Ishikawa (cell line): ENCODE results near the gene CARD9.

Source experiments
- CEBPB ChIP-seq: IDR thresholded peaks from 2 replicates; pipeline ENCODE4 v1.6.1; 2012
- CREB1 ChIP-seq: IDR thresholded peaks from 2 replicates; pipeline ENCODE4 v1.6.1; 2012; ENCODE audit warnings: low read depth
- EGR1 ChIP-seq: IDR thresholded peaks from 2 replicates; pipeline ENCODE4 v1.6.1; 2012
- EP300 ChIP-seq: IDR thresholded peaks from 2 replicates; pipeline ENCODE4 v1.6.1; 2012; ENCODE audit warnings: borderline replicate concordance
- NFIC ChIP-seq: IDR thresholded peaks from 2 replicates; pipeline ENCODE4 v1.6.1; 2012
- RAD21 ChIP-seq: IDR thresholded peaks from 2 replicates; pipeline ENCODE4 v1.6.1; 2012; ENCODE audit warnings: low read depth
- TCF12 ChIP-seq: IDR thresholded peaks from 2 replicates; pipeline ENCODE4 v1.6.1; 2012; ENCODE audit warnings: low read depth
- YY1 ChIP-seq: IDR thresholded peaks from 2 replicates; pipeline ENCODE4 v1.6.1; 2012; ENCODE audit warnings: low read depth
- TF ChIP-seq, protein P1 (sequence below): IDR thresholded peaks from 2 replicates; pipeline ENCODE4 v1.6.1; 2012
- TF ChIP-seq, protein P2 (sequence below): IDR thresholded peaks from 2 replicates; pipeline ENCODE4 v1.6.1; 2012; ENCODE audit warnings: low read depth, mild to moderate bottlenecking

DNA sequence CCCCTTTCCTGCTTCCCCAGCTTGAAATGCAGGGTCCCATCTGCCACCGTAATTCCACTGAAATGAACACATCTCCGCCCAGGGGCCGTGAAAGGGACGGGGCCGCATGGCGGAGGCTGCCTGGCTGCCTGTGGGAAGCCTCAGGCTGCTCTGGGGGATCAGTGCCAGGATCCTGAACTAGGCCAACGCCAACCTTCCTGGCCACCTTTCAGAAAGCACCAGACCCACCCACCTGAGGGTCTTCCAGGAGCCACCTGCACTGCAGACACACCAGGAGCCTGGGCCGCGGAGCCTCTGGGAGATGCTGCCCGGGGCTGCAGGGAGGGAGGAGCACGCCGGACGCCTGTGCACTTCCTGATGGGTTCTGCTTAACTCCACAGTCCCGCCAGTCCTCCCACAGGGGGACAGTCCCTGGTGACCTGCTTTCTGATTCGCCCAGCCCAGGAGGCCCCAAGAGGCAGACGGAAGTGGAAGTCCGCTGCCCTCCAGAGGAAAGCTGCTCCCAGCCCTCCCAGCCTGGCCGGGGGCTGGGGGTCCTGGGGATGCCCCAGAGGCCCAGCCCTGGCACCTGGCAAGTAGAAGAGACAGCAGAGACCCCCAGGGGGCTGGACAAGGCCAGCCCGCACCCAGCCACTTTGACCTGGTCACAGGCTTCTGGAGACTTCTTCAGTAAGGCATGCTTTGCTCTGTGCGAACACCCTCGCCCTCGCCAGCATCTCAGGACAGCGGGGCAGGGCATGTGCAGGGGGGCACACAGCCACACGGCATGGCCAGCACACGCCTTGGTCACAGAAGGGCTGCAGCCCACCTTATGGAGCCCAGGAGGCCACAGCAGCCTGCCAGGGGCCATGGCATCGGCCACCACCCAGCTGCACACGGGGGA lies at the start of gene CARD9:
- TF ChIP-seq CEBPB (no peak), RAD21 (no peak), YY1 (no peak), NFIC (no peak), EP300 (no peak), CREB1 (no peak), EGR1 (no peak), TCF12 (no peak)
- TF ChIP-seq, protein P1, sequence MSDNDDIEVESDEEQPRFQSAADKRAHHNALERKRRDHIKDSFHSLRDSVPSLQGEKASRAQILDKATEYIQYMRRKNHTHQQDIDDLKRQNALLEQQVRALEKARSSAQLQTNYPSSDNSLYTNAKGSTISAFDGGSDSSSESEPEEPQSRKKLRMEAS: no peak
- TF ChIP-seq, protein P2, sequence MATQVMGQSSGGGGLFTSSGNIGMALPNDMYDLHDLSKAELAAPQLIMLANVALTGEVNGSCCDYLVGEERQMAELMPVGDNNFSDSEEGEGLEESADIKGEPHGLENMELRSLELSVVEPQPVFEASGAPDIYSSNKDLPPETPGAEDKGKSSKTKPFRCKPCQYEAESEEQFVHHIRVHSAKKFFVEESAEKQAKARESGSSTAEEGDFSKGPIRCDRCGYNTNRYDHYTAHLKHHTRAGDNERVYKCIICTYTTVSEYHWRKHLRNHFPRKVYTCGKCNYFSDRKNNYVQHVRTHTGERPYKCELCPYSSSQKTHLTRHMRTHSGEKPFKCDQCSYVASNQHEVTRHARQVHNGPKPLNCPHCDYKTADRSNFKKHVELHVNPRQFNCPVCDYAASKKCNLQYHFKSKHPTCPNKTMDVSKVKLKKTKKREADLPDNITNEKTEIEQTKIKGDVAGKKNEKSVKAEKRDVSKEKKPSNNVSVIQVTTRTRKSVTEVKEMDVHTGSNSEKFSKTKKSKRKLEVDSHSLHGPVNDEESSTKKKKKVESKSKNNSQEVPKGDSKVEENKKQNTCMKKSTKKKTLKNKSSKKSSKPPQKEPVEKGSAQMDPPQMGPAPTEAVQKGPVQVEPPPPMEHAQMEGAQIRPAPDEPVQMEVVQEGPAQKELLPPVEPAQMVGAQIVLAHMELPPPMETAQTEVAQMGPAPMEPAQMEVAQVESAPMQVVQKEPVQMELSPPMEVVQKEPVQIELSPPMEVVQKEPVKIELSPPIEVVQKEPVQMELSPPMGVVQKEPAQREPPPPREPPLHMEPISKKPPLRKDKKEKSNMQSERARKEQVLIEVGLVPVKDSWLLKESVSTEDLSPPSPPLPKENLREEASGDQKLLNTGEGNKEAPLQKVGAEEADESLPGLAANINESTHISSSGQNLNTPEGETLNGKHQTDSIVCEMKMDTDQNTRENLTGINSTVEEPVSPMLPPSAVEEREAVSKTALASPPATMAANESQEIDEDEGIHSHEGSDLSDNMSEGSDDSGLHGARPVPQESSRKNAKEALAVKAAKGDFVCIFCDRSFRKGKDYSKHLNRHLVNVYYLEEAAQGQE: no peak
